Measurements from ENCODE around the gene CABP4. TPM values are rescaled to one million over a fixed set of nuclear protein-coding genes. Genes with fewer than 3 reads are reported as not detected.

The CABP4 gene
- total RNA-seq, 1 donor from 2014 or later: 0.68 TPM

- Mint-ChIP-seq H3K27ac (no peak overlapping the region), H3K4me3 (no peak overlapping the region), H3K4me1 (peaks cover 44% of the 10 kb centered on the region), H3K27me3 (peaks cover 19% of the 10 kb centered on the region), H3K36me3 (ENCODE audit: low read depth) (peaks cover 13% of the 10 kb centered on the region), H3K9me3 (no peaks in the 10 kb centered on the region)
- DNase-seq: no peak
- intact Hi-C loops (cut with micrococcal nuclease): no loop called here
These were observed 41.8 kb upstream of the CABP4 start for GRCh38 chr11:67413266-67413849.

DNA sequence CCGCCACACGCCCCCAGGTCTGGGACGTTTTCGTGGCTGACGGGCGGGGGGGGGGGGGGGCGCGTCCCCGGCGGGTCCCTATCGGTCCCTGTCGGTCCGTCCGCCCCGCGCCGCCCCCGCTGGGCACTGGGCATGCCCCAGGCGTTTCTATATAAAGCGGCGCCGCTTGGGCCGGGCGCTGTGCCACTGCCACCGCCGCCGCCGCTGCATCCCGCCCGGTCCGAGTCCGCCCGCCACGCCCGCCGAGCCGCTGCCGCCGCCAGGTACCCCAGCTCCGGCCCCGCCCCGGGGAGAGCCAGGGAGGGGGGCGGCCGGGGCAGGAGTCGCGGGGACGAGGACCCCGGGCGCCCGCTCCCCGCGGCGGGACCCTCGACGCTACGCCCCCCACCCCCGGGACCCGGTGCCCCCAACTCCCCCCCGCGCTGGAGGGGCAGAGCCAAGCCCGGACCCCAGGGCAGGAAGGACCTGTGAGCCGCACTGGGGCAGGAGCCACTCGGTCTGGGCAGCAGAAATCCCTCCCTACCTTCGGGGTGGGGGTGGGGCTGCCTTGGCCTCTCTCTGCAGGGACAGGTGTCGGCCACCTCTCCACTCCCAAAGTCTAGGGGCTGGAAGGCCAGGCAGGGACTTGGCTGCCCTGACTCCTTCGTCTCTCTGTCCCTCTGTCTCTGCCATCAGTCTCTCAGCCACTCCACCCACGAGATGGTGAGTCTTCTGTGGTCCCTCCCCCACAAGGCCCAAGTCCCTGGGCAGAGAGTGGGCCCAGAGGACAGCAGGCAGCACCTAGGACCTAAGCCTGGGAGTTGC, 39.5 kb upstream of the CABP4 start, which contains the start of gene CARNS1:
Gene CARNS1 (plus strand): TSS at position 178 of the 804 bp plus-strand sequence. CDS start 522 bp downstream, at position 700.
- Mint-ChIP-seq H3K9me3 (no peaks in the 10 kb centered on the region), H3K36me3 (ENCODE audit: low read depth) (peaks cover 4% of the 10 kb centered on the region), H3K27me3 (peaks cover 19% of the 10 kb centered on the region), H3K4me1 (peaks cover 30% of the 10 kb centered on the region), H3K4me3 (peak within 1 kb of the TSS; percentile 51), H3K27ac (no peak within 1 kb of the TSS)
- intact Hi-C loops (cut with micrococcal nuclease): no loop called here
- no peak for DNase-seq

DNA sequence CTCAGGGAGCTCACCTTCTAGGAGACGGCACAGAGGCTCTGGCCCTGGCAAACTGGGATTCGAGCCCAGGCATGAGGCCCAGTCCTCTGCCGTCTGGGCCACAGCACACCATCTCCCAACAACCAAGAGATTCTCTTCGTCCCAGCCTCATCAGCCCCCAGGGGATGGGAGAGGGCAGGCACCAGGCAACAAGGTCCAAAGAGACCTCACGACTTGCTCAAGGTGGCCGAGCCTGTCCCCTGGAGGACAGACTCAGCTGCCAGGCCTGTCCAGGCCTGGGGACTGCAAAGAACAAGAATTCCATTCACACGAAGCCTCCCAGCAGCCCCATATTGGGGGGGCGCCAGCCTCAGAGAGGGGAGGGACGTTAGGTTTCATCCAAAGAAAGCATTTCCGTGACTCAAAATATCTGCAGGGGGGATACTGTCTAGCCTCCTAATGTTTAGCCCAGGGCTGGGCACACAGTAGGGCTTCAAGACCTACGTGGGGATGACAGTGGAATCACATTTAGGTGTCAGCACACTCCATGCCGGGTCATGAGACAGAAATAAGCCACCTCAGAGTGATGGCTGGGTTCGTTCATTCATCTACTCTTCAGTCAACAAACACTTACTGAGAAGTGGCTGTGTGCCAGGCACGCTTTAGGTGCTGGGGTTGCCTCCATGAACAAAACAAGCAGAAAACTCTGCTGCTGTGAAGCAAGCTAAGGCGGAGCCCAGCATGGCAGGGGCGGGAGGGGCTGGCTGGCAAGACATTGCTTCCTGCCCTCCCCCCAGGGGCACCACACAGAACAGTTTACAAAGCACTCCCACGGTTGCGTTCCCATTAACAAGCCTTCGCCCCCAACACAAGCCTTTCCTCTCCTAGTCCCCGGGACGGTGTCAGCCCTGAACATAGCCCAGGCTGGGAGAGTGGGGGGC, 38.5 kb upstream of the CABP4 start:
- H3K27ac Mint-ChIP-seq: no peak overlapping the region
- no peak for DNase-seq
- intact Hi-C loops (cut with micrococcal nuclease): no loop called here
- H3K4me3 Mint-ChIP-seq: peak overlapping the region; percentile 51
- no peaks in the 10 kb centered on the region for H3K36me3 Mint-ChIP-seq (ENCODE audit: low read depth)
- H3K9me3 Mint-ChIP-seq: no peaks in the 10 kb centered on the region
- H3K4me1 Mint-ChIP-seq: peaks cover 29% of the 10 kb centered on the region
- peaks cover 19% of the 10 kb centered on the region for H3K27me3 Mint-ChIP-seq

- Mint-ChIP-seq H3K36me3 (ENCODE audit: low read depth) (no peaks in the 10 kb centered on the region), H3K4me3 (no peak overlapping the region), H3K27ac (no peak overlapping the region), H3K4me1 (peaks cover 25% of the 10 kb centered on the region), H3K9me3 (no peaks in the 10 kb centered on the region), H3K27me3 (peaks cover 19% of the 10 kb centered on the region)
- no peak for DNase-seq
- intact Hi-C loops (cut with micrococcal nuclease): no loop called here
These were observed 37.7 kb upstream of the CABP4 start for GRCh38 chr11:67417425-67417824.

DNA sequence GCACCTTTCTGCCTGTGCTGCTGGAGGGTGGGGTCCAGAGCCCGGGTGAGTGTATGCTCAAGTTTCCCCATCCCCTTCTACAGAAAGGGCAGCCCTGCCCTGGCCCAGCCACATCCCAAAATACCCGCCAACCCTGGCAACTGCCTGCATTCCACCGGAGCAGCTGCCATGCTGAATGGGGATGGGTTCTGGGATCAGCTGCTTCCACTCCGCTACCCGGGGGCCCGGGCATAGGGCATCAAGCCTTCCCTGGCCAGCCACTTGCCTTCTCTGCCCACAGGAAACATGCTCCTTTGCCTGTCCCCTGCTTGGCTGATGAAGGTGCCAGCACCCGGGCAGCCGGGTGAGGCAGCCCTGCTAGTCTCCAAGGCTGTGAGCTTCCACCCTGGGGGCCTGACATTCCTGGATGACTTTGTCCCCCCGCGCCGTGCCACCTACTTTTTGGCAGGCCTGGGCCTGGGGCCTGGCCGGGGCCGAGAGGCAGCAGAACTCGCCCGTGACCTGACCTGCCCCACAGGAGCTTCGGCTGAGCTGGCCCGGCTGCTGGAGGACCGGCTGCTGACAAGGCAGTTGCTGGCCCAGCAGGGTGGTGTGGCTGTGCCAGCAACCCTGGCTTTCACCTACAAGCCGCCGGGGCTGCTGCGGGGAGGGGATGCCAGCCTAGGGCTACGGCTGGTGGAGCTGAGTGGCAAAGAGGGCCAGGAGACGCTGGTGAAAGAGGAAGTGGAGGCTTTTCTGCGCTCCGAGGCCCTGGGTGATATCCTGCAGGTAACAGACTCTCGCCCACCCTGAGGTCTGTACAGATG, 36.5 kb upstream of the CABP4 start:
- intact Hi-C loops (cut with micrococcal nuclease): no loop called here
- H3K4me3 Mint-ChIP-seq: peak overlapping the region; percentile 68
- DNase-seq: no peak
- H3K9me3 Mint-ChIP-seq: no peaks in the 10 kb centered on the region
- H3K27me3 Mint-ChIP-seq: peaks cover 15% of the 10 kb centered on the region
- H3K36me3 Mint-ChIP-seq (ENCODE audit: low read depth): no peaks in the 10 kb centered on the region
- peaks cover 27% of the 10 kb centered on the region for H3K4me1 Mint-ChIP-seq
- H3K27ac Mint-ChIP-seq: no peak overlapping the region

- H3K4me3 Mint-ChIP-seq: peak overlapping the region; percentile 77
- no peak for DNase-seq
- no peaks in the 10 kb centered on the region for H3K9me3 Mint-ChIP-seq
- H3K27me3 Mint-ChIP-seq: peaks cover 15% of the 10 kb centered on the region
- H3K36me3 Mint-ChIP-seq (ENCODE audit: low read depth): no peaks in the 10 kb centered on the region
- H3K27ac Mint-ChIP-seq: no peak overlapping the region
- H3K4me1 Mint-ChIP-seq: peaks cover 28% of the 10 kb centered on the region
- intact Hi-C loops (cut with micrococcal nuclease): loop anchor here (10.0 kb wide), 1 partner anchor 185 kb away; the partner anchor contains the start of gene NDUFV1
These were observed 35.7 kb upstream of the CABP4 start for GRCh38 chr11:67419325-67420049.

- Mint-ChIP-seq H3K9me3 (no peaks in the 10 kb centered on the region), H3K27ac (peak overlapping the region; percentile 66), H3K4me1 (peaks cover 34% of the 10 kb centered on the region), H3K36me3 (ENCODE audit: low read depth) (no peaks in the 10 kb centered on the region), H3K4me3 (peak overlapping the region; percentile 77), H3K27me3 (peaks cover 13% of the 10 kb centered on the region)
- no peak for DNase-seq
- intact Hi-C loops (cut with micrococcal nuclease): loop anchor here (10.0 kb wide), 1 partner anchor 185 kb away; the partner anchor contains the start of gene NDUFV1
These were observed 35.0 kb upstream of the CABP4 start for GRCh38 chr11:67420147-67420645.

DNA sequence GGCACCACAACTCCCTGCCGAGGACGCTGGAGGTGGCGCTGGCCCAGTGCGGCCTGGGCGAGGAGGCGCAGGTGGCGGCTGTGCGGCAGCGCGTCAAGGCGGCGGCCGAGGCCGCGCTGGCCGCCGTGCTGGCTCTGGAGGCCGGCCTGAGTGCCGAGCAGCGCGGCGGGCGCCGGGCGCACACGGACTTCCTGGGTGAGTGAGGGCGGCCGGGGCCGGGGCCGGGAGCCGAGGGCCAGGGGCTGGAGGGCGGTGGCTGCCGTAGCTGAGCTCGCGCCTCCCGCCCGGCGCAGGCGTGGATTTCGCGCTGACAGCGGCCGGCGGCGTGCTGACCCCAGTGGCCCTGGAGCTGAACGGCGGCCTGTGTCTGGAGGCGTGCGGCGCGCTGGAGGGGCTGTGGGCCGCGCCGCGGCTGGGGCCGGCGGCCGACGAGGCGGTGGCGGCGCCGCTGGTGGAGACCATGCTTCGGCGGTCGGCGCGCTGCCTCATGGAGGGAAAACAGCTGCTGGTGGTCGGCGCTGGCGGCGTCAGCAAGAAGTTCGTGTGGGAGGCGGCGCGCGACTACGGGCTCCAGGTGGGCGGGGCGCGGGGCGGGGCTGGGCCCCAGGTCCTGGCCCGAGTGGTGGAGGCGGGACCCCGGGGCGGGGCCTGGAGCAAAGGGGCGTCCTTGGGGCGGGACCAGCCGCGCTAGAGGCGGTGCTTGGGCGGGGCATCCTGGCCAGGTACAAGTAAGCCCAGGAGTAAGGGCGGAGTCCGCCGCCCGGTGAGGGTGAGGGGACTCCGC, 34.3 kb upstream of the CABP4 start:
- intact Hi-C loops (cut with micrococcal nuclease): loop anchor here (1.0 to 10.0 kb wide), 2 partner anchors 20 to 184 kb away; partner anchors contain the start of genes NDUFV1 and PPP1CA
- Mint-ChIP-seq H3K4me3 (peak overlapping the region; percentile 77), H3K36me3 (ENCODE audit: low read depth) (no peaks in the 10 kb centered on the region), H3K4me1 (peaks cover 36% of the 10 kb centered on the region), H3K9me3 (no peaks in the 10 kb centered on the region), H3K27ac (peak overlapping the region; percentile 72), H3K27me3 (peaks cover 12% of the 10 kb centered on the region)
- DNase-seq: peak; percentile 99

DNA sequence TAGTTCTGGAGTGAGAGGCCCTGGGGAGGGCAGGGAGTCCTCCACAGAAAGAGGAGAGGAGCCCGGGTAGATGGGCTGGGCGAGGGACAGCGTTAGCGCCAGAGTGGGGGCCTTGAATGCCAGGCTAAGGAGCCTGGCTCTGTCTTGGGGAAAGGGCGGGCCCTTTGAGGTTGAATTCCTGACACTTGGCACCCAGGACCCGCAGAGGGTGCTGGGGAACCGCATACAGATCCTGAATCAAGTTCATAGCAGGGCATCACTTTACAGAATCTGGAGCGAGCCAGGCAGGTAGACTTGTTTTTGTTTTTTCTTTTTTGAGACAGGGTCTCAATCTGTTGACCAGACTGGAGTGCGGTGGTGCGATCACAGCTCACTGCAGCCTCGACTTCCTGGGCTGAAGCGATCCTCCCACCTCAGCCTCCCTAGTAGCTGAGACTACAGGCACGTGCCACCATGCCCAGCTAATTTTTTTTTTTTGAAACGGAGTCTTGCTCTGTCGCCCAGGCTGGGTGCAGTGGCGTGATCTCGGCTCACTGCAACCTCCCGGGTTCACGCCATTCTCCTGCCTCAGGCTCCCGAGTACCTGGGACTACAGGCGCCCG, 33.6 kb upstream of the CABP4 start:
- no peak for DNase-seq
- H3K27me3 Mint-ChIP-seq: peaks cover 6% of the 10 kb centered on the region
- peak overlapping the region; percentile 72 for H3K27ac Mint-ChIP-seq
- intact Hi-C loops (cut with micrococcal nuclease): loop anchor here (1.0 to 10.0 kb wide), 2 partner anchors 20 to 183 kb away; partner anchors contain the start of genes NDUFV1 and PPP1CA
- H3K36me3 Mint-ChIP-seq (ENCODE audit: low read depth): no peaks in the 10 kb centered on the region
- no peaks in the 10 kb centered on the region for H3K9me3 Mint-ChIP-seq
- H3K4me3 Mint-ChIP-seq: peak overlapping the region; percentile 77
- peaks cover 31% of the 10 kb centered on the region for H3K4me1 Mint-ChIP-seq

GRCh38 chr11:67422891-67423290, 32.3 kb upstream of the CABP4 start:
- DNase-seq: no peak
- H3K27ac Mint-ChIP-seq: no peak overlapping the region
- H3K27me3 Mint-ChIP-seq: peaks cover 2% of the 10 kb centered on the region
- H3K36me3 Mint-ChIP-seq (ENCODE audit: low read depth): no peaks in the 10 kb centered on the region
- peaks cover 30% of the 10 kb centered on the region for H3K4me1 Mint-ChIP-seq
- peak overlapping the region; percentile 39 for H3K4me3 Mint-ChIP-seq
- H3K9me3 Mint-ChIP-seq: no peaks in the 10 kb centered on the region
- intact Hi-C loops (cut with micrococcal nuclease): loop anchor here (10.0 kb wide), 1 partner anchor 182 kb away; the partner anchor contains the start of gene NDUFV1

GRCh38 chr11:67423466-67423865, 31.7 kb upstream of the CABP4 start:
- Mint-ChIP-seq H3K4me1 (peaks cover 30% of the 10 kb centered on the region), H3K27me3 (no peaks in the 10 kb centered on the region), H3K4me3 (no peak overlapping the region), H3K36me3 (ENCODE audit: low read depth) (peaks cover 3% of the 10 kb centered on the region), H3K27ac (no peak overlapping the region), H3K9me3 (no peaks in the 10 kb centered on the region)
- intact Hi-C loops (cut with micrococcal nuclease): loop anchor here (10.0 kb wide), 1 partner anchor 181 kb away; the partner anchor contains the start of gene NDUFV1
- no peak for DNase-seq

Measured in activated CD4-positive, alpha-beta T cell treated with anti-CD3 and anti-CD28 coated beads, Interleukin-2, amount 10 ng/mL, durations not matched to agents 24 days and 14 days (primary cell).